ENCODE results near the gene LPP. TPM values are rescaled to one million over a fixed set of nuclear protein-coding genes. Genes with fewer than 3 reads are reported as not detected.
A peak's percentile ranks its signal among the peaks of the same experiment; 100 is the strongest.

LPP gene
- total RNA-seq, 1 donor from 2014 or later: 184 TPM

GRCh38 chr3:188772886-188773285 is 618.9 kb downstream of the LPP start:
- TF ChIP-seq CTCF (IDR thresholded peaks at IDR 0.05): no peak
- peak overlapping the region; percentile 47 for H3K27ac Mint-ChIP-seq (ENCODE audit: unreplicated experiment)
- H3K4me3 Mint-ChIP-seq (ENCODE audit: unreplicated experiment): no peak overlapping the region
- no peak for DNase-seq (ENCODE audit: extremely low spot score, unreplicated experiment)
- H3K9me3 Mint-ChIP-seq (ENCODE audit: unreplicated experiment): no peaks in the 10 kb centered on the region
- H3K36me3 Mint-ChIP-seq (ENCODE audit: unreplicated experiment): no peaks in the 10 kb centered on the region
- peaks cover 25% of the 10 kb centered on the region for H3K4me1 Mint-ChIP-seq (ENCODE audit: unreplicated experiment)
- H3K27me3 Mint-ChIP-seq (ENCODE audit: unreplicated experiment): no peaks in the 10 kb centered on the region

GRCh38 chr3:188775412-188775811 is 621.5 kb downstream of the LPP start:
- H3K27ac Mint-ChIP-seq (ENCODE audit: unreplicated experiment): no peak overlapping the region
- no peak for TF ChIP-seq CTCF (IDR thresholded peaks at IDR 0.05)
- no peaks in the 10 kb centered on the region for H3K36me3 Mint-ChIP-seq (ENCODE audit: unreplicated experiment)
- DNase-seq (ENCODE audit: extremely low spot score, unreplicated experiment): no peak
- H3K9me3 Mint-ChIP-seq (ENCODE audit: unreplicated experiment): no peaks in the 10 kb centered on the region
- H3K4me3 Mint-ChIP-seq (ENCODE audit: unreplicated experiment): no peak overlapping the region
- no peaks in the 10 kb centered on the region for H3K27me3 Mint-ChIP-seq (ENCODE audit: unreplicated experiment)
- H3K4me1 Mint-ChIP-seq (ENCODE audit: unreplicated experiment): peaks cover 26% of the 10 kb centered on the region

- no peak for DNase-seq (ENCODE audit: extremely low spot score, unreplicated experiment)
- H3K4me1 Mint-ChIP-seq (ENCODE audit: unreplicated experiment): peaks cover 26% of the 10 kb centered on the region
- H3K4me3 Mint-ChIP-seq (ENCODE audit: unreplicated experiment): no peak overlapping the region
Observed at GRCh38 chr3:188776447-188776846, 622.5 kb downstream of the LPP start.

GRCh38 chr3:188778091-188778852 is 624.3 kb downstream of the LPP start:
- peaks cover 3% of the 10 kb centered on the region for H3K36me3 Mint-ChIP-seq (ENCODE audit: unreplicated experiment)
- no peaks in the 10 kb centered on the region for H3K9me3 Mint-ChIP-seq (ENCODE audit: unreplicated experiment)
- no peaks in the 10 kb centered on the region for H3K27me3 Mint-ChIP-seq (ENCODE audit: unreplicated experiment)
- H3K4me3 Mint-ChIP-seq (ENCODE audit: unreplicated experiment): no peak overlapping the region
- no peak for TF ChIP-seq CTCF (IDR thresholded peaks at IDR 0.05)
- no peak overlapping the region for H3K27ac Mint-ChIP-seq (ENCODE audit: unreplicated experiment)
- DNase-seq (ENCODE audit: extremely low spot score, unreplicated experiment): no peak
- peaks cover 25% of the 10 kb centered on the region for H3K4me1 Mint-ChIP-seq (ENCODE audit: unreplicated experiment)

More at GRCh38 chr3:188776447-188776846, 622.5 kb downstream of the LPP start:
- no peak overlapping the region for H3K27ac Mint-ChIP-seq (ENCODE audit: unreplicated experiment)
- no peaks in the 10 kb centered on the region for H3K9me3 Mint-ChIP-seq (ENCODE audit: unreplicated experiment)
- peaks cover 3% of the 10 kb centered on the region for H3K36me3 Mint-ChIP-seq (ENCODE audit: unreplicated experiment)
- no peak for TF ChIP-seq CTCF (IDR thresholded peaks at IDR 0.05)
- no peaks in the 10 kb centered on the region for H3K27me3 Mint-ChIP-seq (ENCODE audit: unreplicated experiment)

DNA sequence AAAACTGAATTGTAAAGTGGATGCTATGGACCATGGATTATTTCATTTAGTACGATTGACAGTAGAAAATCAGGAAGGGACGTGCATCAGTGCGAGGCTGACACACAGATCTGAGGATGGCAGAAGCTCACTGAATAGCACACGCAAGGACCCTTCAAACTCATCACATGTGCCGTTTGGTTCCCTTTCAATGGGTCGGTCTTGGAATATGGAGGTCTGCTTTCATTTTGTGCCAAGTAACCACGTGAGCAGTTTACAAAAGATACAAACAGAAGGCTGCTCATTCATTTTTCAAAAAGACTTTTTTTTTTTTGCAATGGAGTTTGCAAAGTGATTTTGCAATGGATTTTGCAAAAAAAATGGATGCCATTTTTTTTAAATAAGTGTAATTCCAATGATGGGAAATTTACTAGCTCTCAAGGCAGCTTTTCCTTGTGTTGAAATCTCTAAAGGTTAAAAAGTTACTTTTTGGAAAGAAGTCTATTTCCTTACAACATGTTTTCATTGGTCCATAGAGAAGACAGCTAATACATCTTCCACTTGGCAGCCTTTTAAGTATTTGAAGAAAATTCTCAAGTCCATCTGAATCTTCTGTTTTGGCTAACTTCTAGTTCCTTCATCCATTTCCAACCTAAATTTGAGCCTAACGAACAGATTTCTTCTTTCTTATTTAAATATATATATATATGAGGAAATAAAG is 625.5 kb downstream of the LPP start:
- H3K36me3 Mint-ChIP-seq (ENCODE audit: unreplicated experiment): peaks cover 3% of the 10 kb centered on the region
- DNase-seq (ENCODE audit: extremely low spot score, unreplicated experiment): no peak
- TF ChIP-seq CTCF (IDR thresholded peaks at IDR 0.05): no peak

More for the DNA sequence above, 625.5 kb downstream of the LPP start:
- no peaks in the 10 kb centered on the region for H3K9me3 Mint-ChIP-seq (ENCODE audit: unreplicated experiment)
- no peak overlapping the region for H3K27ac Mint-ChIP-seq (ENCODE audit: unreplicated experiment)
- H3K4me1 Mint-ChIP-seq (ENCODE audit: unreplicated experiment): peaks cover 21% of the 10 kb centered on the region
- H3K4me3 Mint-ChIP-seq (ENCODE audit: unreplicated experiment): no peak overlapping the region
- H3K27me3 Mint-ChIP-seq (ENCODE audit: unreplicated experiment): no peaks in the 10 kb centered on the region

All from osteocyte (in vitro differentiated cells).